GM18873 (cell line): ENCODE data around the gene KLHL42.

Source experiments
- ATAC-seq: cut with Tn5 transposase; IDR thresholded peaks from one replicate; pipeline ENCODE4 v1.9.1; 2021; ENCODE audit warnings: mild to moderate bottlenecking, moderate library complexity, moderate number of reproducible peaks; ENCODE audit not compliant: unreplicated experiment, low FRiP score

KLHL42 gene

GRCh38 chr12:27779416-27779919 lies 565 bp upstream of the KLHL42 start:
- ATAC-seq, result peak; percentile 9

GRCh38 chr12:27780612-27781408 lies 777 bp downstream of the KLHL42 start:
- peak; percentile 32 for ATAC-seq

GRCh38 chr12:27781680-27782079 lies 1.6 kb downstream of the KLHL42 start:
- no peak for ATAC-seq

- ATAC-seq, result no peak
Measured at GRCh38 chr12:27782481-27782880, 2.4 kb downstream of the KLHL42 start.

GRCh38 chr12:27785882-27786570 lies 6.0 kb downstream of the KLHL42 start:
- no peak for ATAC-seq

- no peak for ATAC-seq
Measured at GRCh38 chr12:27787559-27787958, 7.5 kb downstream of the KLHL42 start.

- ATAC-seq, result no peak
Measured at GRCh38 chr12:27790179-27790578, 10.1 kb downstream of the KLHL42 start.

GRCh38 chr12:27794818-27795584 lies 15.0 kb downstream of the KLHL42 start:
- no peak for ATAC-seq

- ATAC-seq, result no peak
Measured at GRCh38 chr12:27796128-27796527, 16.1 kb downstream of the KLHL42 start.

GRCh38 chr12:27797301-27798025 lies 17.4 kb downstream of the KLHL42 start:
- ATAC-seq, result no peak

- ATAC-seq, result no peak
Measured at GRCh38 chr12:27800819-27801218, 20.8 kb downstream of the KLHL42 start.

GRCh38 chr12:27801630-27802029 lies 21.6 kb downstream of the KLHL42 start:
- no peak for ATAC-seq

- ATAC-seq, result no peak
Measured at GRCh38 chr12:27802511-27802910, 22.5 kb downstream of the KLHL42 start.

- no peak for ATAC-seq
Measured at GRCh38 chr12:27802936-27803335, 22.9 kb downstream of the KLHL42 start.

GRCh38 chr12:27805238-27805637 lies 25.2 kb downstream of the KLHL42 start:
- no peak for ATAC-seq

- no peak for ATAC-seq
Measured at GRCh38 chr12:27806259-27806658, 26.2 kb downstream of the KLHL42 start.

GRCh38 chr12:27807063-27807703 lies 27.1 kb downstream of the KLHL42 start:
- ATAC-seq, result no peak

- no peak for ATAC-seq
Measured at GRCh38 chr12:27808841-27809240, 28.8 kb downstream of the KLHL42 start.

GRCh38 chr12:27810756-27811155 lies 30.7 kb downstream of the KLHL42 start:
- ATAC-seq, result no peak

GRCh38 chr12:27812502-27812901 lies 32.5 kb downstream of the KLHL42 start:
- ATAC-seq, result no peak
